WTC11 (cell line): ENCODE results near the gene CDH2. TPM values are rescaled to one million over a fixed set of nuclear protein-coding genes. Genes with fewer than 3 reads are reported as not detected.

Experiments
- ATAC-seq: fragments of 200-7000 bp; cut with Tn5 transposase; 2 replicates; pipeline ENCODE4 v1.10.0; 2021; ENCODE audit warnings: mild to moderate bottlenecking, moderate library complexity
- CTCF ChIA-PET: fragments of 300-600 bp; sonication (Branson Sonifier 250); formaldehyde crosslinking; loops from one replicate; lab custom pipeline; 2021; ENCODE audit warnings: antibody characterized with exemption; lab: Charles Lee
- POLR2A ChIA-PET: fragments of 350-600 bp; sonication (Branson Sonifier 250); formaldehyde crosslinking; loops from one replicate; lab custom pipeline; 2021; ENCODE audit warnings: antibody characterized with exemption; lab: Charles Lee
- DNase-seq: peaks from one replicate; pipeline ENCODE4 v3.0.0; 2021; ENCODE audit warnings: low spot score
- H3K27ac Mint-ChIP-seq: 2 replicates; pipeline ENCODE4 v1.8.0; 2021; ENCODE audit warnings: mixed read lengths
- H3K27me3 Mint-ChIP-seq: 2 replicates; pipeline ENCODE4 v1.8.0; 2021; ENCODE audit warnings: low read depth, mild to moderate bottlenecking, moderate library complexity, mixed read lengths
- H3K36me3 Mint-ChIP-seq: 2 replicates; pipeline ENCODE4 v1.8.0; 2021; ENCODE audit warnings: mixed read lengths
- H3K4me1 Mint-ChIP-seq: 2 replicates; pipeline ENCODE4 v1.8.0; 2022; ENCODE audit warnings: mixed read lengths
- H3K4me3 Mint-ChIP-seq: 2 replicates; pipeline ENCODE4 v1.8.0; 2021; ENCODE audit warnings: mild to moderate bottlenecking, moderate library complexity, mixed read lengths
- H3K9me3 Mint-ChIP-seq: 2 replicates; pipeline ENCODE4 v1.8.0; 2021; ENCODE audit warnings: mixed read lengths
- ARID4B ChIP-seq: sonication (generic); formaldehyde crosslinking; IDR thresholded peaks from 2 replicates; pipeline ENCODE4 v1.8.0; 2023; ENCODE audit warnings: missing genetic modification reagents, mild to moderate bottlenecking, borderline replicate concordance
- EMX1 ChIP-seq: fragments of 250-450 bp; sonication (Bioruptor Pico); IDR thresholded peaks from 2 replicates; pipeline ENCODE4 v1.8.0; 2021; ENCODE audit warnings: mild to moderate bottlenecking
- ESRRA ChIP-seq: sonication (generic); formaldehyde crosslinking; IDR thresholded peaks from 2 replicates; pipeline ENCODE4 v1.8.1; 2022; ENCODE audit warnings: mild to moderate bottlenecking, missing genetic modification reagents, borderline replicate concordance
- FOXJ3 ChIP-seq: sonication (generic); formaldehyde crosslinking; IDR thresholded peaks from 2 replicates; pipeline ENCODE4 v1.9.0; 2021; ENCODE audit warnings: missing genetic modification reagents, mild to moderate bottlenecking, borderline replicate concordance
- GTF2I ChIP-seq: fragments of 250-450 bp; sonication (Bioruptor Pico); conservative IDR thresholded peaks from 2 replicates; pipeline ENCODE4 v1.4.0; 2021; ENCODE audit warnings: mild to moderate bottlenecking
- IRF1 ChIP-seq: sonication (generic); formaldehyde crosslinking; IDR thresholded peaks from 2 replicates; pipeline ENCODE4 v1.8.0; 2023; ENCODE audit warnings: missing genetic modification reagents
- NR2C2 ChIP-seq: sonication (generic); formaldehyde crosslinking; IDR thresholded peaks from 2 replicates; pipeline ENCODE4 v1.8.0; 2022; ENCODE audit warnings: mild to moderate bottlenecking, missing genetic modification reagents
- PREB ChIP-seq: sonication (generic); formaldehyde crosslinking; IDR thresholded peaks from 2 replicates; pipeline ENCODE4 v1.8.1; 2022; ENCODE audit warnings: mild to moderate bottlenecking, missing genetic modification reagents, moderate library complexity, borderline replicate concordance
- PRRX2 ChIP-seq: fragments of 250-450 bp; sonication (Bioruptor Pico); IDR thresholded peaks from 2 replicates; pipeline ENCODE4 v1.8.0; 2021; ENCODE audit warnings: mild to moderate bottlenecking
- RELA ChIP-seq: sonication (generic); formaldehyde crosslinking; IDR thresholded peaks from 2 replicates; pipeline ENCODE4 v1.8.1; 2022; ENCODE audit warnings: missing genetic modification reagents, mild to moderate bottlenecking, borderline replicate concordance
- ZBTB21 ChIP-seq: sonication (generic); formaldehyde crosslinking; IDR thresholded peaks from 2 replicates; pipeline ENCODE4 v1.8.1; 2023; ENCODE audit warnings: mild to moderate bottlenecking, missing genetic modification reagents, borderline replicate concordance
- ZNF423 ChIP-seq: fragments of 250-450 bp; sonication (Bioruptor Pico); IDR thresholded peaks from 2 replicates; pipeline ENCODE4 v2.1.2; 2022; ENCODE audit warnings: mild to moderate bottlenecking, moderate library complexity
- ZNF425 ChIP-seq: fragments of 250-450 bp; sonication (Bioruptor Pico); conservative IDR thresholded peaks from 2 replicates; pipeline ENCODE4 v1.9.0; 2021; ENCODE audit warnings: mild to moderate bottlenecking
- ZSCAN18 ChIP-seq: fragments of 250-450 bp; sonication (Bioruptor Pico); IDR thresholded peaks from 2 replicates; pipeline ENCODE4 v2.1.2; 2022; ENCODE audit warnings: mild to moderate bottlenecking, moderate library complexity
- total RNA-seq: library from RNA; stranded (reverse); gene quantifications from 3 replicates; pipeline ENCODE4 v1.2.3, GENCODE V29; 2021
- TF ChIP-seq, protein P1 (sequence below): fragments of 250-450 bp; sonication (Bioruptor Pico); IDR thresholded peaks from 2 replicates; pipeline ENCODE4 v1.9.0; 2021; ENCODE audit warnings: mild to moderate bottlenecking, borderline replicate concordance
- TF ChIP-seq, protein P2 (sequence below): sonication (generic); formaldehyde crosslinking; IDR thresholded peaks from 2 replicates; pipeline ENCODE4 v1.8.0; 2023; ENCODE audit warnings: mild to moderate bottlenecking, missing genetic modification reagents
- TF ChIP-seq, protein P3 (sequence below): sonication (generic); formaldehyde crosslinking; IDR thresholded peaks from 2 replicates; pipeline ENCODE4 v1.8.1; 2023; ENCODE audit warnings: mild to moderate bottlenecking, missing genetic modification reagents, moderate library complexity
- TF ChIP-seq, protein P4 (sequence below): sonication (generic); formaldehyde crosslinking; IDR thresholded peaks from 2 replicates; pipeline ENCODE4 v1.8.1; 2022; ENCODE audit warnings: low read depth, missing genetic modification reagents, borderline replicate concordance

The CDH2 gene
- total RNA-seq, 1 experiment from 2014 or later = 17.3 TPM

DNA sequence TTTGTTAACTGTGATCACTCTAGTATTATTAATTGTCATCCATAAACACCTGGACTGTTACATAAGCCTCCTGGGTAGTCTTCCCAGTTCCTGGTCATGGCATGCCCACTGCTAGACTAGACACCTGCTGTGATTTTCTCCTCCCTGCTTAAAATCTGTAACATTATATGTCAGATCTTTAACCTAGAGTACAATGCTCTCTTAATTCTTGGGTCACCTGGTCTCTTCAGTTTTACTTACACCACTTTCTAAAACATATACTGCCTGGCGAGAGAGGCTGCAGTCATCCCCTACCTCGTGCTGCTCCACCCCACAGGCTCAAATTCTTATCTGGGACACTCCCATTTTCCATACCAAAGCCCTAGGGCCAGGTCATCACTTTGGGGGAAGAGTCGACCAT lies 161.3 kb downstream of the CDH2 start:
- H3K4me3 Mint-ChIP-seq = no peak overlapping the region
- H3K4me1 Mint-ChIP-seq = peaks cover 5% of the 10 kb centered on the region
- ChIA-PET POLR2A (no interaction called here), CTCF (no interaction called here)
- H3K36me3 Mint-ChIP-seq = no peaks in the 10 kb centered on the region
- no peaks in the 10 kb centered on the region for H3K9me3 Mint-ChIP-seq
- ATAC-seq (peak; percentile 71), DNase-seq (no peak)
- no peak overlapping the region for H3K27ac Mint-ChIP-seq
- no peaks in the 10 kb centered on the region for H3K27me3 Mint-ChIP-seq
- TF ChIP-seq, protein P1, sequence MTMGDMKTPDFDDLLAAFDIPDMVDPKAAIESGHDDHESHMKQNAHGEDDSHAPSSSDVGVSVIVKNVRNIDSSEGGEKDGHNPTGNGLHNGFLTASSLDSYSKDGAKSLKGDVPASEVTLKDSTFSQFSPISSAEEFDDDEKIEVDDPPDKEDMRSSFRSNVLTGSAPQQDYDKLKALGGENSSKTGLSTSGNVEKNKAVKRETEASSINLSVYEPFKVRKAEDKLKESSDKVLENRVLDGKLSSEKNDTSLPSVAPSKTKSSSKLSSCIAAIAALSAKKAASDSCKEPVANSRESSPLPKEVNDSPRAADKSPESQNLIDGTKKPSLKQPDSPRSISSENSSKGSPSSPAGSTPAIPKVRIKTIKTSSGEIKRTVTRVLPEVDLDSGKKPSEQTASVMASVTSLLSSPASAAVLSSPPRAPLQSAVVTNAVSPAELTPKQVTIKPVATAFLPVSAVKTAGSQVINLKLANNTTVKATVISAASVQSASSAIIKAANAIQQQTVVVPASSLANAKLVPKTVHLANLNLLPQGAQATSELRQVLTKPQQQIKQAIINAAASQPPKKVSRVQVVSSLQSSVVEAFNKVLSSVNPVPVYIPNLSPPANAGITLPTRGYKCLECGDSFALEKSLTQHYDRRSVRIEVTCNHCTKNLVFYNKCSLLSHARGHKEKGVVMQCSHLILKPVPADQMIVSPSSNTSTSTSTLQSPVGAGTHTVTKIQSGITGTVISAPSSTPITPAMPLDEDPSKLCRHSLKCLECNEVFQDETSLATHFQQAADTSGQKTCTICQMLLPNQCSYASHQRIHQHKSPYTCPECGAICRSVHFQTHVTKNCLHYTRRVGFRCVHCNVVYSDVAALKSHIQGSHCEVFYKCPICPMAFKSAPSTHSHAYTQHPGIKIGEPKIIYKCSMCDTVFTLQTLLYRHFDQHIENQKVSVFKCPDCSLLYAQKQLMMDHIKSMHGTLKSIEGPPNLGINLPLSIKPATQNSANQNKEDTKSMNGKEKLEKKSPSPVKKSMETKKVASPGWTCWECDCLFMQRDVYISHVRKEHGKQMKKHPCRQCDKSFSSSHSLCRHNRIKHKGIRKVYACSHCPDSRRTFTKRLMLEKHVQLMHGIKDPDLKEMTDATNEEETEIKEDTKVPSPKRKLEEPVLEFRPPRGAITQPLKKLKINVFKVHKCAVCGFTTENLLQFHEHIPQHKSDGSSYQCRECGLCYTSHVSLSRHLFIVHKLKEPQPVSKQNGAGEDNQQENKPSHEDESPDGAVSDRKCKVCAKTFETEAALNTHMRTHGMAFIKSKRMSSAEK (CRISPR knock-in tag) = no peak
- TF ChIP-seq, protein P2, sequence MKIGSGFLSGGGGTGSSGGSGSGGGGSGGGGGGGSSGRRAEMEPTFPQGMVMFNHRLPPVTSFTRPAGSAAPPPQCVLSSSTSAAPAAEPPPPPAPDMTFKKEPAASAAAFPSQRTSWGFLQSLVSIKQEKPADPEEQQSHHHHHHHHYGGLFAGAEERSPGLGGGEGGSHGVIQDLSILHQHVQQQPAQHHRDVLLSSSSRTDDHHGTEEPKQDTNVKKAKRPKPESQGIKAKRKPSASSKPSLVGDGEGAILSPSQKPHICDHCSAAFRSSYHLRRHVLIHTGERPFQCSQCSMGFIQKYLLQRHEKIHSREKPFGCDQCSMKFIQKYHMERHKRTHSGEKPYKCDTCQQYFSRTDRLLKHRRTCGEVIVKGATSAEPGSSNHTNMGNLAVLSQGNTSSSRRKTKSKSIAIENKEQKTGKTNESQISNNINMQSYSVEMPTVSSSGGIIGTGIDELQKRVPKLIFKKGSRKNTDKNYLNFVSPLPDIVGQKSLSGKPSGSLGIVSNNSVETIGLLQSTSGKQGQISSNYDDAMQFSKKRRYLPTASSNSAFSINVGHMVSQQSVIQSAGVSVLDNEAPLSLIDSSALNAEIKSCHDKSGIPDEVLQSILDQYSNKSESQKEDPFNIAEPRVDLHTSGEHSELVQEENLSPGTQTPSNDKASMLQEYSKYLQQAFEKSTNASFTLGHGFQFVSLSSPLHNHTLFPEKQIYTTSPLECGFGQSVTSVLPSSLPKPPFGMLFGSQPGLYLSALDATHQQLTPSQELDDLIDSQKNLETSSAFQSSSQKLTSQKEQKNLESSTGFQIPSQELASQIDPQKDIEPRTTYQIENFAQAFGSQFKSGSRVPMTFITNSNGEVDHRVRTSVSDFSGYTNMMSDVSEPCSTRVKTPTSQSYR (CRISPR knock-in tag) = no peak
- no peak for TF ChIP-seq ZBTB21
- no peak for TF ChIP-seq ZNF425
- TF ChIP-seq, protein P3, sequence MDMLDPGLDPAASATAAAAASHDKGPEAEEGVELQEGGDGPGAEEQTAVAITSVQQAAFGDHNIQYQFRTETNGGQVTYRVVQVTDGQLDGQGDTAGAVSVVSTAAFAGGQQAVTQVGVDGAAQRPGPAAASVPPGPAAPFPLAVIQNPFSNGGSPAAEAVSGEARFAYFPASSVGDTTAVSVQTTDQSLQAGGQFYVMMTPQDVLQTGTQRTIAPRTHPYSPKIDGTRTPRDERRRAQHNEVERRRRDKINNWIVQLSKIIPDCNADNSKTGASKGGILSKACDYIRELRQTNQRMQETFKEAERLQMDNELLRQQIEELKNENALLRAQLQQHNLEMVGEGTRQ (CRISPR knock-in tag) = no peak
- no peak for TF ChIP-seq PRRX2
- TF ChIP-seq ARID4B (CRISPR knock-in tag) = no peak
- TF ChIP-seq FOXJ3 (CRISPR knock-in tag) = no peak
- no peak for TF ChIP-seq ZSCAN18 (CRISPR knock-in tag)
- TF ChIP-seq IRF1 (CRISPR knock-in tag) = no peak
- no peak for TF ChIP-seq GTF2I (CRISPR knock-in tag)
- no peak for TF ChIP-seq RELA
- no peak for TF ChIP-seq ZNF423 (CRISPR knock-in tag)
- TF ChIP-seq PREB (CRISPR knock-in tag) = no peak
- no peak for TF ChIP-seq ESRRA
- TF ChIP-seq, protein P4, sequence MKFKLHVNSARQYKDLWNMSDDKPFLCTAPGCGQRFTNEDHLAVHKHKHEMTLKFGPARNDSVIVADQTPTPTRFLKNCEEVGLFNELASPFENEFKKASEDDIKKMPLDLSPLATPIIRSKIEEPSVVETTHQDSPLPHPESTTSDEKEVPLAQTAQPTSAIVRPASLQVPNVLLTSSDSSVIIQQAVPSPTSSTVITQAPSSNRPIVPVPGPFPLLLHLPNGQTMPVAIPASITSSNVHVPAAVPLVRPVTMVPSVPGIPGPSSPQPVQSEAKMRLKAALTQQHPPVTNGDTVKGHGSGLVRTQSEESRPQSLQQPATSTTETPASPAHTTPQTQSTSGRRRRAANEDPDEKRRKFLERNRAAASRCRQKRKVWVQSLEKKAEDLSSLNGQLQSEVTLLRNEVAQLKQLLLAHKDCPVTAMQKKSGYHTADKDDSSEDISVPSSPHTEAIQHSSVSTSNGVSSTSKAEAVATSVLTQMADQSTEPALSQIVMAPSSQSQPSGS (CRISPR knock-in tag) = no peak
- TF ChIP-seq EMX1 (CRISPR knock-in tag) = no peak
- TF ChIP-seq NR2C2 = no peak
